Astrocyte (in vitro differentiated cells and primary cell): ENCODE measurements around the gene PIGL. TPM values are rescaled to one million over a fixed set of nuclear protein-coding genes. Genes with fewer than 3 reads are reported as not detected.

Experiments used
- DNase-seq: peaks from one replicate; pipeline ENCODE4 v3.0.0-alpha.2; 2010; ENCODE audit warnings: low read depth
- FAIRE-seq: peaks from 2 replicates; lab custom pipeline; 2011; peaks lifted over from hg19 to GRCh38; lab: Jason Lieb, UNC
- H2AFZ ChIP-seq: 2 replicates; pipeline ENCODE4 v1.6.0; 2012; ENCODE audit warnings: low read depth, low read length, inconsistent platforms
- H3K27ac ChIP-seq: 2 replicates; pipeline ENCODE4 v1.5.1; 2011; ENCODE audit warnings: low read depth, low read length, inconsistent platforms
- H3K27me3 ChIP-seq: 2 replicates; pipeline ENCODE4 v1.6.0; 2011; ENCODE audit warnings: low read length, inconsistent platforms; ENCODE audit not compliant: insufficient read depth
- H3K36me3 ChIP-seq: 2 replicates; pipeline ENCODE4 v1.5.1; 2011; ENCODE audit warnings: low read length, inconsistent platforms; ENCODE audit not compliant: insufficient read depth
- H3K4me1 ChIP-seq: 2 replicates; pipeline ENCODE4 v1.5.1; 2011; ENCODE audit warnings: low read length, inconsistent platforms; ENCODE audit not compliant: insufficient read depth
- H3K4me2 ChIP-seq: 2 replicates; pipeline ENCODE4 v1.6.0; 2012; ENCODE audit warnings: low read length, inconsistent platforms
- H3K4me3 ChIP-seq: 2 replicates; pipeline ENCODE4 v1.5.1; 2011; ENCODE audit warnings: low read depth, mild to moderate bottlenecking, low read length, inconsistent platforms; ENCODE audit not compliant: insufficient read depth
- H3K79me2 ChIP-seq: 2 replicates; pipeline ENCODE4 v1.6.0; 2012; ENCODE audit warnings: mild to moderate bottlenecking, low read length, inconsistent platforms; ENCODE audit not compliant: insufficient read depth
- H3K9ac ChIP-seq: 2 replicates; pipeline ENCODE4 v1.6.0; 2012; ENCODE audit warnings: mild to moderate bottlenecking, low read length, inconsistent platforms
- H3K9me3 ChIP-seq: 2 replicates; pipeline ENCODE4 v1.5.1; 2012; ENCODE audit warnings: low read depth, mild to moderate bottlenecking, low read length, inconsistent platforms; ENCODE audit not compliant: insufficient read depth
- H4K20me1 ChIP-seq: 2 replicates; pipeline ENCODE4 v1.6.0; 2012; ENCODE audit warnings: low read length, inconsistent platforms; ENCODE audit not compliant: insufficient read depth
- H3K27ac Mint-ChIP-seq: one replicate; pipeline ENCODE4 v1.8.0; 2021; ENCODE audit warnings: mild to moderate bottlenecking, mixed read lengths; ENCODE audit not compliant: unreplicated experiment
- H3K27me3 Mint-ChIP-seq: one replicate; pipeline ENCODE4 v1.8.0; 2021; ENCODE audit warnings: low read depth, mixed read lengths; ENCODE audit not compliant: unreplicated experiment
- H3K36me3 Mint-ChIP-seq: one replicate; pipeline ENCODE4 v1.8.0; 2021; ENCODE audit warnings: low read depth, mixed read lengths; ENCODE audit not compliant: unreplicated experiment
- H3K4me1 Mint-ChIP-seq: one replicate; pipeline ENCODE4 v1.8.0; 2021; ENCODE audit warnings: low read depth, mixed read lengths; ENCODE audit not compliant: unreplicated experiment
- H3K4me3 Mint-ChIP-seq: one replicate; pipeline ENCODE4 v1.8.0; 2021; ENCODE audit warnings: mild to moderate bottlenecking, moderate library complexity, mixed read lengths; ENCODE audit not compliant: unreplicated experiment
- H3K9me3 Mint-ChIP-seq: one replicate; pipeline ENCODE4 v1.8.0; 2021; ENCODE audit warnings: mild to moderate bottlenecking, mixed read lengths; ENCODE audit not compliant: unreplicated experiment
- CTCF ChIP-seq: IDR thresholded peaks from 2 replicates; pipeline ENCODE4 v1.5.1; 2011; ENCODE audit warnings: low read depth, mild to moderate bottlenecking, inconsistent platforms, low read length, moderate library complexity; ENCODE audit not compliant: insufficient read depth
- EZH2 ChIP-seq: IDR thresholded peaks from 2 replicates; pipeline ENCODE4 v1.6.1; 2012; ENCODE audit warnings: mild to moderate bottlenecking, low read length, inconsistent platforms; ENCODE audit not compliant: insufficient read depth
- total RNA-seq: library from RNA; stranded (reverse); gene quantifications from 2 replicates; pipeline ENCODE4 v1.2.1, GENCODE V29; 2021

PIGL gene
- total RNA-seq, 1 donor from 2014 or later = 21.9 TPM

GRCh38 chr17:16250635-16251034, 33.6 kb downstream of the PIGL start:
- no peaks in the 10 kb centered on the region for H3K9me3 Mint-ChIP-seq
- no peak overlapping the region for H3K4me2 ChIP-seq
- H3K4me3 Mint-ChIP-seq = no peak overlapping the region
- no peak overlapping the region for H2AFZ ChIP-seq
- no peaks in the 10 kb centered on the region for H4K20me1 ChIP-seq
- no peak overlapping the region for H3K9ac ChIP-seq
- no peaks in the 10 kb centered on the region for H3K36me3 ChIP-seq
- TF ChIP-seq CTCF (no peak), EZH2 (no peak)
- H3K27me3 Mint-ChIP-seq = no peaks in the 10 kb centered on the region
- H3K27me3 ChIP-seq = no peaks in the 10 kb centered on the region
- no peak for FAIRE-seq
- H3K9me3 ChIP-seq = no peaks in the 10 kb centered on the region
- H3K27ac ChIP-seq = no peak overlapping the region
- peak overlapping the region; percentile 94 for H3K27ac Mint-ChIP-seq
- peaks cover 4% of the 10 kb centered on the region for H3K36me3 Mint-ChIP-seq
- H3K4me1 ChIP-seq = peaks cover 3% of the 10 kb centered on the region
- H3K4me1 Mint-ChIP-seq = peaks cover 17% of the 10 kb centered on the region
- H3K4me3 ChIP-seq = no peak overlapping the region
- H3K79me2 ChIP-seq = peaks cover 3% of the 10 kb centered on the region
- DNase-seq = peak; percentile 52

GRCh38 chr17:16251043-16251442, 34.0 kb downstream of the PIGL start:
- Mint-ChIP-seq H3K36me3 (peaks cover 4% of the 10 kb centered on the region), H3K4me1 (peaks cover 19% of the 10 kb centered on the region), H3K27me3 (no peaks in the 10 kb centered on the region), H3K27ac (peak overlapping the region; percentile 94), H3K4me3 (no peak overlapping the region), H3K9me3 (no peaks in the 10 kb centered on the region)
- no peaks in the 10 kb centered on the region for H3K36me3 ChIP-seq
- no peak overlapping the region for H3K4me2 ChIP-seq
- H3K27me3 ChIP-seq = no peaks in the 10 kb centered on the region
- H2AFZ ChIP-seq = no peak overlapping the region
- no peak for TF ChIP-seq EZH2
- TF ChIP-seq CTCF = no peak
- no peaks in the 10 kb centered on the region for H4K20me1 ChIP-seq
- peaks cover 3% of the 10 kb centered on the region for H3K79me2 ChIP-seq
- H3K9ac ChIP-seq = no peak overlapping the region
- H3K4me1 ChIP-seq = peaks cover 7% of the 10 kb centered on the region
- FAIRE-seq = no peak
- no peak for DNase-seq
- H3K27ac ChIP-seq = no peak overlapping the region
- H3K4me3 ChIP-seq = no peak overlapping the region
- H3K9me3 ChIP-seq = no peaks in the 10 kb centered on the region

GRCh38 chr17:16251556-16251955, 34.5 kb downstream of the PIGL start:
- no peak for DNase-seq
- TF ChIP-seq EZH2 = no peak
- no peak for TF ChIP-seq CTCF
- FAIRE-seq = no peak
- Histone ChIP-seq H2AFZ (no peak overlapping the region), H3K4me2 (no peak overlapping the region), H3K4me3 (no peak overlapping the region), H3K36me3 (no peaks in the 10 kb centered on the region), H4K20me1 (no peaks in the 10 kb centered on the region), H3K4me1 (peaks cover 7% of the 10 kb centered on the region), H3K79me2 (peaks cover 4% of the 10 kb centered on the region), H3K27me3 (no peaks in the 10 kb centered on the region), H3K27ac (no peak overlapping the region), H3K9ac (no peak overlapping the region), H3K9me3 (no peaks in the 10 kb centered on the region)
- Mint-ChIP-seq H3K9me3 (no peaks in the 10 kb centered on the region), H3K4me3 (no peak overlapping the region), H3K27ac (peak overlapping the region; percentile 94), H3K4me1 (peaks cover 19% of the 10 kb centered on the region), H3K36me3 (peaks cover 4% of the 10 kb centered on the region), H3K27me3 (no peaks in the 10 kb centered on the region)
